CD14-positive monocyte (primary cell): ENCODE measurements around the gene ZNF83. TPM values are rescaled to one million over a fixed set of nuclear protein-coding genes. Genes with fewer than 3 reads are reported as not detected.
"Not testable (repeated sequence)": the region's sequence is repeated elsewhere in the genome, so short reads cannot be mapped to it uniquely, and the experiment has no call there.

Source experiments
- DNase-seq, 3 donors: peaks; one replicate each; pipeline ENCODE4 v3.0.0-alpha.2; 2011 to 2022
- H2AFZ ChIP-seq: 2 replicates; pipeline ENCODE4 v1.6.0; 2012; ENCODE audit warnings: mild to moderate bottlenecking, low read depth, low read length, inconsistent platforms; ENCODE audit not compliant: insufficient read depth, poor library complexity, severe bottlenecking
- H3K27ac ChIP-seq, 2 donors: 1 replicate in 1 of 2; 2 replicates in 1 of 2; pipeline ENCODE4 v1.5.1; 2012 to 2013; ENCODE audit warnings: low read length in 2 of 2, control low read depth in 1 of 2, inconsistent platforms in 1 of 2, low read depth in 1 of 2, mild to moderate bottlenecking in 1 of 2
- H3K27me3 ChIP-seq, 2 donors: one replicate each; pipeline versions ENCODE4 v1.6.0 to v1.6.1; 2011 to 2013; ENCODE audit warnings: low read length in 2 of 2; ENCODE audit not compliant: control insufficient read depth in 2 of 2, insufficient read depth in 2 of 2
- H3K36me3 ChIP-seq, 2 donors: replicated peaks in 1 of 2; 1 replicate in 1 of 2; 2 replicates in 1 of 2; pipeline versions ENCODE4 v1.5.1 to v1.6.1; 2012 to 2013; ENCODE audit warnings: low read length in 2 of 2, control low read depth in 1 of 2, inconsistent platforms in 1 of 2, mild to moderate bottlenecking in 1 of 2; ENCODE audit not compliant: insufficient read depth in 2 of 2, control insufficient read depth in 1 of 2
- H3K4me1 ChIP-seq, 2 donors: 1 replicate in 1 of 2; 2 replicates in 1 of 2; pipeline versions ENCODE4 v1.5.1 to v1.6.1; 2012 to 2013; ENCODE audit warnings: low read length in 2 of 2, control low read depth in 1 of 2, inconsistent platforms in 1 of 2, mild to moderate bottlenecking in 1 of 2, moderate library complexity in 1 of 2; ENCODE audit not compliant: insufficient read depth in 2 of 2, control insufficient read depth in 1 of 2
- H3K4me2 ChIP-seq: replicated peaks from 2 replicates; pipeline ENCODE3; 2012; ENCODE audit warnings: low read length, moderate library complexity, mild to moderate bottlenecking; ENCODE audit not compliant: poor library complexity, severe bottlenecking; ENCODE audit errors: extremely low read depth
- H3K4me3 ChIP-seq, 3 experiments: fragments of 200-600 bp in 1 of 3; sonication (generic) in 1 of 3; replicated peaks in 1 of 3; 1 replicate in 2 of 3; 2 replicates in 1 of 3; pipeline ENCODE4 v1.5.1; 2011 to 2013; ENCODE audit warnings: low read length in 3 of 3, mild to moderate bottlenecking in 3 of 3, control low read depth in 2 of 3, low read depth in 2 of 3, inconsistent platforms in 1 of 3, moderate library complexity in 1 of 3
- H3K79me2 ChIP-seq: 2 replicates; pipeline ENCODE4 v1.6.0; 2012; ENCODE audit warnings: mild to moderate bottlenecking, control low read depth, inconsistent platforms, low read length, moderate library complexity; ENCODE audit not compliant: insufficient read depth
- H3K9ac ChIP-seq: 2 replicates; pipeline ENCODE4 v1.6.0; 2017; ENCODE audit warnings: low read length, mild to moderate bottlenecking; ENCODE audit not compliant: insufficient read depth, poor library complexity, severe bottlenecking
- H3K9me3 ChIP-seq, 2 donors: replicated peaks in 1 of 2; 1 replicate in 1 of 2; 2 replicates in 1 of 2; pipeline versions ENCODE4 v1.5.1 to v1.6.1; 2012 to 2013; ENCODE audit warnings: low read length in 2 of 2, control low read depth in 1 of 2; ENCODE audit not compliant: control insufficient read depth in 1 of 2, insufficient read depth in 1 of 2
- H4K20me1 ChIP-seq: 2 replicates; pipeline ENCODE4 v1.6.0; 2012; ENCODE audit warnings: mild to moderate bottlenecking, low read length, control low read depth, moderate library complexity; ENCODE audit not compliant: insufficient read depth
- H3K27ac Mint-ChIP-seq, 7 donors: one replicate each; pipeline ENCODE4 v1.8.0; 2020; ENCODE audit warnings: mild to moderate bottlenecking in 7 of 7, mixed read lengths in 7 of 7, moderate library complexity in 6 of 7, inconsistent platforms in 2 of 7
- H3K27me3 Mint-ChIP-seq, 3 donors: one replicate each; pipeline ENCODE4 v1.8.0; 2021 to 2022; ENCODE audit warnings: low read depth in 3 of 3, mild to moderate bottlenecking in 3 of 3, mixed read lengths in 3 of 3, moderate library complexity in 3 of 3, inconsistent platforms in 1 of 3
- H3K36me3 Mint-ChIP-seq, 2 donors: one replicate each; pipeline ENCODE4 v1.8.0; 2020; ENCODE audit warnings: mixed read lengths in 2 of 2, inconsistent platforms in 1 of 2, mild to moderate bottlenecking in 1 of 2
- H3K4me1 Mint-ChIP-seq: one replicate; pipeline ENCODE4 v1.8.0; 2020; ENCODE audit warnings: mild to moderate bottlenecking, mixed read lengths
- H3K4me3 Mint-ChIP-seq, 2 donors: one replicate each; pipeline ENCODE4 v1.8.0; 2020; ENCODE audit warnings: mild to moderate bottlenecking in 2 of 2, mixed read lengths in 2 of 2, moderate library complexity in 1 of 2
- H3K9me3 Mint-ChIP-seq, 7 donors: one replicate each; pipeline ENCODE4 v1.8.0; 2020 to 2022; ENCODE audit warnings: mixed read lengths in 7 of 7, mild to moderate bottlenecking in 6 of 7, moderate library complexity in 6 of 7, inconsistent platforms in 2 of 7
- CTCF ChIP-seq: fragments of 200-600 bp; IDR thresholded peaks from one replicate; pipeline ENCODE4 v1.8.0; 2022; ENCODE audit warnings: antibody characterized with exemption, mild to moderate bottlenecking
- WGBS: methylation state at CpG from one replicate; pipeline ENCODE4 v1.1.5; 2013; ENCODE audit warnings: missing lambda C conversion rate; ENCODE audit not compliant: insufficient coverage; 5-methylcytosine and 5-hydroxymethylcytosine counted together
- intact Hi-C, 2 donors: fragments of 100-400 bp; cut with micrococcal nuclease; formaldehyde crosslinking; loops; one replicate each; pipeline versions ENCODE4 v1.15.0 to v1.15.1; 2023
- polyA plus RNA-seq, 3 donors: library from polyadenylated mRNA; depleted of rRNA in 1 of 3; unstranded in 2 of 3; stranded (reverse) in 1 of 3; fragments of 300-500 nt in 2 of 3; fragments of >200 nt in 1 of 3; fragmentation: Illumina TruSeq in 2 of 3; gene quantifications; 1 replicate in 2 of 3; 2 replicates in 1 of 3; pipeline ENCODE4 v1.2.3, GENCODE V29; 2012 to 2021

Gene ZNF83
- polyA plus RNA-seq, 3 donors = 2.4 to 47.1 (median 7.2) TPM

GRCh38 chr19:52679598-52679997, 41.4 kb upstream of the ZNF83 start:
- H3K79me2 ChIP-seq = peaks cover 68% of the 10 kb centered on the region
- no peak overlapping the region for H3K9ac ChIP-seq
- Mint-ChIP-seq H3K36me3 (peaks cover 28 to 59% of the 10 kb centered on the region in 2 donors), H3K27me3 (no peaks in the 10 kb centered on the region), H3K4me3 (no peak overlapping the region), H3K9me3 (peaks cover 1 to 78% (median 64%) of the 10 kb centered on the region in 7 donors), H3K27ac (peak overlapping the region in 1 of 7 donors; percentile 10), H3K4me1 (peaks cover 4% of the 10 kb centered on the region)
- TF ChIP-seq CTCF = no peak
- H3K4me3 ChIP-seq = no peak overlapping the region
- no peaks in the 10 kb centered on the region for H3K4me1 ChIP-seq
- no peaks in the 10 kb centered on the region for H3K27me3 ChIP-seq
- peaks cover 10 to 56% of the 10 kb centered on the region in 2 donors for H3K9me3 ChIP-seq
- no peaks in the 10 kb centered on the region for H4K20me1 ChIP-seq
- no peak overlapping the region for H2AFZ ChIP-seq
- intact Hi-C loops = no loop called here
- no peak for DNase-seq
- H3K36me3 ChIP-seq = peaks cover 0 to 28% of the 10 kb centered on the region in 2 donors
- 94% methylated on average over 4 of the region's 5 CpGs for WGBS
- H3K27ac ChIP-seq = no peak overlapping the region
- no peak overlapping the region for H3K4me2 ChIP-seq

GRCh38 chr19:52675239-52675638, 37.1 kb upstream of the ZNF83 start:
- H2AFZ ChIP-seq, H3K4me3 ChIP-seq, intact Hi-C loops, H3K9ac ChIP-seq, H3K27me3 ChIP-seq, H3K4me1 Mint-ChIP-seq, H4K20me1 ChIP-seq, H3K4me3 Mint-ChIP-seq, H3K27me3 Mint-ChIP-seq, H3K4me1 ChIP-seq, H3K27ac ChIP-seq, H3K4me2 ChIP-seq, DNase-seq: not testable (repeated sequence)
- Histone ChIP-seq H3K79me2 (peaks cover 74% of the 10 kb centered on the region), H3K36me3 (peaks cover 0 to 35% of the 10 kb centered on the region in 2 donors), H3K9me3 (peaks cover 10 to 62% of the 10 kb centered on the region in 2 donors)
- WGBS = 100% methylated on average over 2 of the region's 6 CpGs
- peak overlapping the region in 1 of 7 donors; percentile 8 for H3K27ac Mint-ChIP-seq
- peaks cover 37 to 65% of the 10 kb centered on the region in 2 donors for H3K36me3 Mint-ChIP-seq
- H3K9me3 Mint-ChIP-seq = peaks cover 3 to 74% (median 55%) of the 10 kb centered on the region in 7 donors
